A549 (cell line): ENCODE data around the gene SYAP1. TPM values are rescaled to one million over a fixed set of nuclear protein-coding genes. Genes with fewer than 3 reads are reported as not detected.

ENCODE experiments used
- ATAC-seq, 2 experiments: fragments of 200-7000 bp in 1 of 2; fragments of >200 bp in 1 of 2; cut with Nextera tagmentation in 1 of 2; cut with Tn5 transposase in 1 of 2; 3 replicates each; pipeline versions ENCODE4 v1.8.0 to v1.9.1; 2018 to 2020; ENCODE audit warnings: mild to moderate bottlenecking in 1 of 2, moderate library complexity in 1 of 2
- CTCF ChIA-PET: fragments of 300-600 bp; sonication (Branson Sonifier 250); formaldehyde crosslinking; extraction: SDS; loops from one replicate; lab custom pipeline; 2021; ENCODE audit warnings: antibody characterized with exemption, inconsistent platforms; lab: Yijun Ruan, JAX
- POLR2A ChIA-PET: fragments of 350-600 bp; formaldehyde crosslinking; extraction: SDS; loops from one replicate; lab custom pipeline; 2021; ENCODE audit warnings: antibody characterized with exemption, inconsistent platforms; lab: Yijun Ruan, JAX
- DNase-seq, 2 experiments: peaks; one replicate each; pipeline versions ENCODE4 v3.0.0 to v3.0.0-alpha.2; 2011 to 2016; ENCODE audit warnings: low read depth in 1 of 2, low spot score in 1 of 2
- FAIRE-seq: peaks from 2 replicates; lab custom pipeline; 2011; peaks lifted over from hg19 to GRCh38; lab: Jason Lieb, UNC
- H3K27ac ChIP-seq, 2 experiments: fragments of >200 bp; sonication (Bioruptor Twin); formaldehyde crosslinking; 3 replicates each; pipeline ENCODE4 v1.5.1; 2016 to 2017
- H3K4me1 ChIP-seq: fragments of >200 bp; sonication (Bioruptor Twin); formaldehyde crosslinking; 3 replicates; pipeline ENCODE4 v1.6.1; 2016
- H3K4me2 ChIP-seq: fragments of >200 bp; sonication (Bioruptor Twin); formaldehyde crosslinking; 3 replicates; pipeline ENCODE4 v1.6.1; 2016
- H3K4me3 ChIP-seq: fragments of >200 bp; sonication (Bioruptor Twin); formaldehyde crosslinking; 3 replicates; pipeline ENCODE4 v1.5.1; 2016
- H3K9me3 ChIP-seq: fragments of >200 bp; sonication (Bioruptor Twin); formaldehyde crosslinking; 3 replicates; pipeline ENCODE4 v1.6.1; 2016
- BCL3 ChIP-seq: fragments of >200 bp; sonication (Bioruptor Twin); formaldehyde crosslinking; IDR thresholded peaks from 3 replicates; pipeline ENCODE4 v1.6.1; 2016
- CHD4 ChIP-seq: fragments of 200-600 bp; sonication (generic); IDR thresholded peaks from 2 replicates; pipeline ENCODE4 v1.6.1; 2016; ENCODE audit warnings: antibody characterized with exemption, mild to moderate bottlenecking, borderline replicate concordance
- E2F6 ChIP-seq: IDR thresholded peaks from 2 replicates; pipeline ENCODE4 v1.6.1; 2012; ENCODE audit warnings: low read depth, borderline replicate concordance
- FOSB ChIP-seq: fragments of 250-450 bp; sonication (Bioruptor Pico); IDR thresholded peaks from 2 replicates; pipeline ENCODE4 v1.5.0; 2020; ENCODE audit warnings: mild to moderate bottlenecking, moderate library complexity
- FOSL2 ChIP-seq, 2 experiments: fragments of 450-650 bp in 1 of 2; fragments of >200 bp in 1 of 2; sonication (Bioruptor Twin) in 1 of 2; formaldehyde crosslinking; IDR thresholded peaks; 2 replicates each; pipeline versions ENCODE4 v1.5.0 to v1.6.1; 2016 to 2020; ENCODE audit warnings: mild to moderate bottlenecking in 1 of 2, moderate library complexity in 1 of 2
- GATA3 ChIP-seq: IDR thresholded peaks from 2 replicates; pipeline ENCODE4 v1.6.1; 2012; ENCODE audit warnings: borderline replicate concordance
- HOXA7 ChIP-seq: fragments of 250-450 bp; sonication (Bioruptor Pico); IDR thresholded peaks from 2 replicates; pipeline ENCODE4 v1.5.0; 2020; ENCODE audit warnings: mild to moderate bottlenecking, moderate library complexity
- HOXB13 ChIP-seq: fragments of 250-450 bp; sonication (Bioruptor Pico); IDR thresholded peaks from 2 replicates; pipeline ENCODE4 v1.5.0; 2020; ENCODE audit warnings: low read depth, mild to moderate bottlenecking, moderate library complexity
- JUN ChIP-seq, 2 experiments: fragments of >200 bp; sonication (Bioruptor Twin); formaldehyde crosslinking; IDR thresholded peaks; 2 replicates in 1 of 2; 3 replicates in 1 of 2; pipeline ENCODE4 v1.6.1; 2016 to 2017
- MAX ChIP-seq: IDR thresholded peaks from 2 replicates; pipeline ENCODE4 v1.6.1; 2012
- NPAS2 ChIP-seq: fragments of 250-450 bp; sonication (Bioruptor Pico); IDR thresholded peaks from 2 replicates; pipeline ENCODE4 v1.8.0; 2022; ENCODE audit warnings: mild to moderate bottlenecking, moderate library complexity, borderline replicate concordance
- PHF8 ChIP-seq: fragments of 200-600 bp; sonication (generic); IDR thresholded peaks from 2 replicates; pipeline ENCODE4 v1.6.1; 2016; ENCODE audit warnings: low read depth, mild to moderate bottlenecking, antibody characterized with exemption, moderate library complexity, borderline replicate concordance
- POLR2A ChIP-seq: IDR thresholded peaks from 2 replicates; pipeline ENCODE4 v1.6.1; 2012; ENCODE audit warnings: mild to moderate bottlenecking, low read length
- RFX5 ChIP-seq: fragments of 450-650 bp; IDR thresholded peaks from 2 replicates; pipeline ENCODE4 v1.7.1; 2014; ENCODE audit warnings: antibody characterized with exemption, mild to moderate bottlenecking, moderate library complexity
- WGBS: methylation state at CpG from one replicate; pipeline ENCODE4 v1.1.6; 2017; ENCODE audit errors: missing lambda C conversion rate; 5-methylcytosine and 5-hydroxymethylcytosine counted together
- polyA plus RNA-seq, 4 experiments: library from polyadenylated mRNA; depleted of rRNA in 3 of 4; stranded (reverse); fragments of >200 nt; fragmentation: RNase III in 1 of 4; extraction: RNeasy Plus Mini Kit Qiagen cat#74134 plus additional on column Dnase treatment in 1 of 4; gene quantifications; 2 replicates in 3 of 4; 3 replicates in 1 of 4; pipeline ENCODE4 v1.2.3, GENCODE V29; 2011 to 2017

SYAP1 gene
- polyA plus RNA-seq, 2 of the 4 experiments (the other 2 are of a cell fraction) = 18.9 to 20.9 TPM

DNA sequence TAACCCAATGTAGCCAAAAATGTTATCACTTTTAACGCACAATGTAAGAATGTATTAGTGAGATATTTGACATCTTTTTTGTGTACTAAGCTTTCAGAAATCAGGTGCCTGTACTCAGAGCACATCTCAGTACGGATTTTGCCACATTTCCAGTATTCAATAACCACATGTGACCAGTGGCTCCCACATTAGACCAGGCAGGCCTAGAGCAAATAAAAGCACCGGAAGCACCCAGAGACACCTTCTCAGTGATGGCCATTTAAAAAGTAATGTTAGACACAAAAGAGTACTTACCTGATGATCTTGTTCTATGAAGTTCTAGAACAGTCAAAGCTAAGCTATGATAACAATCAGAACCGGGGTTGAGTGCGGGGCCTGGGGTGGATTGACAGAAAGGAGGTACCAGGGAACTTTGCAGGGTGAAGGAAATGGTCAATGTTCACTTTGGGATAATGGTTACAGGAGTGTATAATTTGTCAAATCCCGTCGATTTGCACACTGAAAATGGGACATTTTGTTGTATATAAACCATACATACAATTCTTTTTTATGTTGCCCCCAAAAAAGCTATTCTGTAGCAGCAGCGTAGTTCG is 8.1 kb upstream of the SYAP1 start:
- Histone ChIP-seq H3K27ac (peak overlapping the region; percentile 97), H3K4me2 (peak overlapping the region; percentile 94), H3K4me3 (peak overlapping the region; percentile 98), H3K9me3 (no peaks in the 10 kb centered on the region), H3K4me1 (no peaks in the 10 kb centered on the region)
- WGBS = 74% methylated on average over 9 of the region's 9 CpGs
- CTCF ChIA-PET = interaction anchor here (1.4 kb wide), 1 partner anchor 16 kb away, joined by 5 read pairs; no protein-coding TSS in a partner anchor
- POLR2A ChIA-PET = interaction anchor here (2.2 kb wide), 1 partner anchor 60 kb away, joined by 11 read pairs; no protein-coding TSS in a partner anchor
- ATAC-seq (no peak), DNase-seq (no peak), FAIRE-seq (no peak)
- TF ChIP-seq HOXB13 (CRISPR knock-in tag) = no peak
- TF ChIP-seq GATA3 = no peak
- TF ChIP-seq E2F6 = 0 out of 2 replicates have a peak, but pooled peaks have one; percentile 1
- no peak for TF ChIP-seq CHD4
- TF ChIP-seq FOSL2 (IDR thresholded peaks at IDR 0.05) = no peak
- TF ChIP-seq FOSL2 (CRISPR knock-in tag; IDR thresholded peaks at IDR 0.05) = no peak
- no peak for TF ChIP-seq FOSB (CRISPR knock-in tag)

- WGBS = 1% methylated on average over 19 of the region's 67 CpGs
- peak overlapping the region; percentile 94 for H3K4me2 ChIP-seq
- no peaks in the 10 kb centered on the region for H3K4me1 ChIP-seq
- peak overlapping the region; percentile 98 for H3K4me3 ChIP-seq
- FAIRE-seq = no peak
- peak in 1 of 2 experiments; percentile 11 for DNase-seq
- peak overlapping the region; percentile 97 for H3K27ac ChIP-seq
- H3K9me3 ChIP-seq = no peaks in the 10 kb centered on the region
- POLR2A ChIA-PET = interaction anchor here (0.5 to 2.2 kb wide), 5 partner anchors 8 to 1037 kb away, joined by 3 to 11 read pairs (median 3); no protein-coding TSS in a partner anchor
- ATAC-seq = peak; percentile 78 to 80
- TF ChIP-seq PHF8 (peak; percentile 46), RFX5 (no peak), GATA3 (no peak)
- CTCF ChIA-PET = interaction anchor here (1.0 kb wide), 1 partner anchor 16 kb away, joined by 4 read pairs; no protein-coding TSS in a partner anchor
These were observed 7.4 kb upstream of the SYAP1 start for GRCh38 chrX:16711893-16712547.

DNA sequence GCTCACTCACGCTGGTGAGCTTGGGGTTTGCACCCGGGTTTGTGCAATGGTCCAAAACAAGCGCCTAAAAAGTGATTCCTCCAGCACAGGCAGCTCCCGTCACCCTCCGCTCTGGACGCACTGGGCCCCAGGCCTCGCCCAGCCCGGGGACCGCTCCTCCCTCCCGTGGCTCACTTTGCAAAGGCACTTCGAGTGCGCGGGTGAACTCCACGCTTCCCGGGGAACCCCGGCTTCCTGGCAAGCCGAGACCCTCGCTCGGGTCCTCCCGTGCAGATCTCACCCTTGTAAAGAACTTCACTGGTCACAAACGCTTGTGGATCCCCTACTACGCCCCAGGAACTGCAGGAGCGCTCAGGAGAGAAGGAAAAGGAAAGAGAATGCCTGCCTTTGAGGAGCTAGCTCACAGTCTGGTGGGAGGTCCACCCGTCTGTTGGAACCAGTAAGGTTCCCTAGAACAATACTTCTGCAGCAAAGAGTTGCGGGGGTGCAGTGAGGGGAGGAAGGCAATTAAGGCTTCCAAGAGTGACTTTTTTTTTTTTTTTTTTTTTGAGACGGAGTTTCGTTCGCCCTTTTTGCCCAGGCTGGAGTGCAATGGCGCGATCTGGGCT is 6.8 kb upstream of the SYAP1 start, which contains the start of gene CTPS2:
TSS of gene CTPS2 (minus strand) at position 122 of the 608 bp plus-strand sequence. CDS start 9,767 bp downstream, outside the sequence.
- TF ChIP-seq NPAS2 (CRISPR knock-in tag) (no peak), JUN (IDR thresholded peaks at IDR 0.05) (peak in 1 of 2 experiments; percentile 26; a peak in 1 of 5 replicates), MAX (peak; percentile 45; the same call in 1 of the 2 replicates), FOSB (CRISPR knock-in tag) (no peak), HOXA7 (CRISPR knock-in tag) (no peak), BCL3 (peak; percentile 68; the same call in 2 of the 3 replicates), POLR2A (peak; percentile 67)
- TF ChIP-seq, all 56 proteins: peak for 4
- H3K4me2 ChIP-seq = peak within 1 kb of the TSS; percentile 94
- WGBS = 6% methylated on average over 9 of the region's 30 CpGs
- peak within 1 kb of the TSS; percentile 97 for H3K27ac ChIP-seq
- peak within 1 kb of the TSS; percentile 98 for H3K4me3 ChIP-seq
- peak; percentile 96 to 98 for ATAC-seq
- DNase-seq = peak; percentile 69 to 79
- CTCF ChIA-PET = interaction anchor here (0.7 to 1.0 kb wide), 3 partner anchors 10 to 22 kb away, joined by 3 to 4 read pairs (median 3); no protein-coding TSS in a partner anchor
- POLR2A ChIA-PET = interaction anchor here (0.5 to 2.2 kb wide), 5 partner anchors 9 to 1038 kb away, joined by 3 to 11 read pairs (median 3); no protein-coding TSS in a partner anchor
- H3K9me3 ChIP-seq = no peaks in the 10 kb centered on the region
- no peaks in the 10 kb centered on the region for H3K4me1 ChIP-seq
- peak; percentile 67 for FAIRE-seq
